GM23338 (cell line): ENCODE measurements around the gene AFF3. TPM values are rescaled to one million over a fixed set of nuclear protein-coding genes. Genes with fewer than 3 reads are reported as not detected.
"Not testable (repeated sequence)": the region's sequence is repeated elsewhere in the genome, so short reads cannot be mapped to it uniquely, and the experiment has no call there.

Source experiments
- ATAC-seq: fragments of 200-7000 bp; cut with Tn5 transposase; 3 replicates; pipeline ENCODE4 v1.9.1; 2020
- DNase-seq: peaks from one replicate; pipeline ENCODE4 v3.0.0-alpha.2; 2015; ENCODE audit warnings: low spot score
- H2AFZ ChIP-seq: fragments of 200-600 bp; sonication (generic); 2 replicates; pipeline ENCODE4 v1.8.0; 2016; ENCODE audit warnings: antibody characterized with exemption, mild to moderate bottlenecking, moderate library complexity
- H3F3A ChIP-seq: fragments of 200-600 bp; sonication (generic); replicated peaks from 2 replicates; pipeline ENCODE4 v1.8.0; 2017; ENCODE audit warnings: antibody characterized with exemption, mixed run types, low read depth
- H3K27ac ChIP-seq: fragments of 200-600 bp; sonication (generic); 2 replicates; pipeline ENCODE4 v1.6.1; 2016; ENCODE audit warnings: low read depth
- H3K27me3 ChIP-seq: fragments of 200-600 bp; sonication (generic); 2 replicates; pipeline ENCODE4 v1.8.0; 2016; ENCODE audit warnings: mild to moderate bottlenecking, mixed run types, moderate library complexity; ENCODE audit not compliant: insufficient read depth
- H3K36me3 ChIP-seq: fragments of 200-600 bp; sonication (generic); 2 replicates; pipeline ENCODE4 v1.8.0; 2016; ENCODE audit warnings: mild to moderate bottlenecking; ENCODE audit not compliant: insufficient read depth
- H3K4me1 ChIP-seq: fragments of 200-600 bp; sonication (generic); 2 replicates; pipeline ENCODE4 v1.8.0; 2016; ENCODE audit warnings: mild to moderate bottlenecking, moderate library complexity; ENCODE audit not compliant: insufficient read depth
- H3K4me2 ChIP-seq: fragments of 200-600 bp; sonication (generic); 2 replicates; pipeline ENCODE4 v1.7.1; 2017; ENCODE audit warnings: mixed run types
- H3K4me3 ChIP-seq: fragments of 200-600 bp; sonication (generic); 2 replicates; pipeline ENCODE4 v1.6.1; 2016; ENCODE audit warnings: mixed run types
- H3K79me2 ChIP-seq: fragments of 200-600 bp; sonication (generic); replicated peaks from 2 replicates; pipeline ENCODE4 v1.8.0; 2017; ENCODE audit warnings: mild to moderate bottlenecking; ENCODE audit not compliant: insufficient read depth
- H3K9me2 ChIP-seq: fragments of 200-600 bp; sonication (generic); 2 replicates; pipeline ENCODE4 v1.8.0; 2017; ENCODE audit not compliant: insufficient read depth
- H4K20me1 ChIP-seq: fragments of 200-600 bp; sonication (generic); replicated peaks from 2 replicates; pipeline ENCODE4 v1.8.0; 2017; ENCODE audit warnings: mild to moderate bottlenecking; ENCODE audit not compliant: insufficient read depth
- H3K27ac Mint-ChIP-seq: 2 replicates; pipeline ENCODE4 v1.8.0; 2020; ENCODE audit warnings: inconsistent platforms, mild to moderate bottlenecking, moderate library complexity, mixed read lengths
- H3K27me3 Mint-ChIP-seq: 3 replicates; pipeline ENCODE4 v1.8.0; 2022; ENCODE audit warnings: low read depth, mild to moderate bottlenecking, moderate library complexity, mixed read lengths, inconsistent platforms; ENCODE audit not compliant: insufficient read depth, poor library complexity
- H3K36me3 Mint-ChIP-seq: 3 replicates; pipeline ENCODE4 v1.8.0; 2021; ENCODE audit warnings: low read depth, mild to moderate bottlenecking, inconsistent platforms, moderate library complexity, mixed read lengths
- H3K4me1 Mint-ChIP-seq: 3 replicates; pipeline ENCODE4 v1.8.0; 2020; ENCODE audit warnings: mild to moderate bottlenecking, inconsistent platforms, mixed read lengths
- H3K4me3 Mint-ChIP-seq: 3 replicates; pipeline ENCODE4 v1.8.0; 2021; ENCODE audit warnings: moderate library complexity, mild to moderate bottlenecking, inconsistent platforms, mixed read lengths
- H3K9me3 Mint-ChIP-seq: 3 replicates; pipeline ENCODE4 v1.8.0; 2020; ENCODE audit warnings: moderate library complexity, mild to moderate bottlenecking, inconsistent platforms, mixed read lengths
- polyA plus RNA-seq: library from polyadenylated mRNA; unstranded; fragments of >200 nt; fragmentation: Nextera tagmentation; extraction: Ambion mirVana; gene quantifications from 2 replicates; pipeline ENCODE4 v1.2.1, GENCODE V29; 2016
- total RNA-seq: library from RNA; depleted of rRNA; stranded (reverse); fragments of >200 nt; shearing (Covaris generic); gene quantifications from 2 replicates; pipeline ENCODE4 v1.2.3, GENCODE V29; 2014

Gene AFF3
- total and polyA plus RNA-seq, 2 experiments from 2014 or later: 0.73 to 1.4 TPM

DNA sequence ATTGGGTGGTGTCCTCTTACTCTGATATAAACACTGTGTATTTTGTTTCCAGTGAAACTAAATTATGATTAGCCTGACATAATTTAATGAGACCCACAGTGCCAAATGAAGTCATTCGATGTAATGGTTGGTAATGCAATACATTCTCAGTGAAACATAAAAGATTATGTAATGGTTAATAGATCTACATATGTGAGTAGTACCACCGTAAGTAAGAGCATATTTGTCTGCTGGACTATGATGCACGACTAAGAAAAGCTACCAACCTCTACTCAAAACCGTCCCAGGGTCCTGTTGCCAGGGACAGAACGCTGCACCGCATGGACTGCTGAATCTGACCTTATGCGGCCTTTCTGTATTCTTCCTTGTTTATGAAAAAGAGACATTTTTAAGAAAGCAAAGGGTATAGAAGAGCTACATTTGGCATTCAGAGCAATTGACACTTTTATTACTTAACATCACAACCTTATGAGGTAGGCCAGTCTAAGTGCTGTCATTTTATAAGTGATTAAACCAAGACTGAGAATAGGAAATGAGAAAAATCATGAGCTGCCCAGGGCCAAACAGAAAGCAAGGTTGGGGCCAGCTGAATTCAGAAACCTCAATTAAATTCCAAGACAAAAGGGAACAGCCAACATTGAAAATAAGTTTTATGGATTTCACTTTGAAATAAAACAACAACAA, 44.6 kb downstream of the AFF3 start:
- H3K36me3 ChIP-seq, H3K9me3 Mint-ChIP-seq, H3K79me2 ChIP-seq, H3K4me2 ChIP-seq, H3K36me3 Mint-ChIP-seq, DNase-seq, H3K4me1 ChIP-seq, H2AFZ ChIP-seq, H3K9me2 ChIP-seq, H3K4me3 ChIP-seq, ATAC-seq, H3K27ac ChIP-seq, H3K4me1 Mint-ChIP-seq, H3F3A ChIP-seq, H3K27me3 Mint-ChIP-seq, H3K27ac Mint-ChIP-seq, H4K20me1 ChIP-seq, H3K4me3 Mint-ChIP-seq: not testable (repeated sequence)
- peaks cover 18% of the 10 kb centered on the region for H3K27me3 ChIP-seq

DNA sequence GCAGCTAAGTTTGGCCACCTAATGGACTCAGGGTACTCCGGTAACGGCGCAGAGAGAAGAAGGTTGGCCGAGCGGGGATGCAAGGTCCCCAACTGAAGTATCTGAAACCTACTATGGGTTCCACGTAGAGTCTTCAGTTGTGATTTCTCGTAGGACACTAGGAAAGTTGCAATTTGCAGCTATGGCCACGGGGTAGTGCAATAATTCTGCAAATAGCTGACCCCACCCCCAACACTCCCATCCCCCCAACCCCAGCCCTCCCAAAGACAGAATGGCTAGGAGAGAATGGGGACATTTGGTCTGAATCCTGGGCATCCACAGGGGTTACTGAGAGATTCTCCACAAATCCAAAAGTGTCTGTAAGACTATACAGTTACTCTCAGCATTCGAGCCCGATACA, 46.5 kb downstream of the AFF3 start:
- not testable (repeated sequence) for H3K36me3 ChIP-seq, H3F3A ChIP-seq, H3K36me3 Mint-ChIP-seq, H3K4me3 Mint-ChIP-seq, DNase-seq, H3K4me1 ChIP-seq, H3K4me1 Mint-ChIP-seq, H3K27ac Mint-ChIP-seq, H3K4me2 ChIP-seq, H3K27me3 Mint-ChIP-seq, H3K27me3 ChIP-seq, H3K27ac ChIP-seq, H4K20me1 ChIP-seq, H3K79me2 ChIP-seq, H3K4me3 ChIP-seq, H2AFZ ChIP-seq, H3K9me2 ChIP-seq, H3K9me3 Mint-ChIP-seq
- peak; percentile 62; the same call in 2 of the 3 replicates for ATAC-seq

DNA sequence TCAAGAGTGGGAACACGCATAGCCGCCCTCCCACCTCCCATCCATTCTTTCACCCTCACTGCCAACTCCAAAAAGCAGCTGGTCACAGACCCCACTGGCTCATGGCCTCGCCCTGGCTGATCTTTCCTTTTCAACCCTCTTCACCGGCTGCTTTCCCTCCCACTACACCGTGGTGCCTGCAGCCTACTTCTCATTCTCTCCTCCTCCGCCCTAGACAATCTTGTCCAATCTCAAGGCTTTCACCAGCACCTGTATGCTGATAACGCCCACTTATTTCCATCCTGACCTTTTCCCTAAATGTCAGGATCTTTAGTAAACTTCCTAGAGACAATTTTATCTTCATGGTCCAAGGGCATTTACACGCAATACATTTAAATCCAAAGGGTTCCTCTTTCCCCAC, 50.6 kb downstream of the AFF3 start:
- not testable (repeated sequence) for ATAC-seq, H3K4me3 Mint-ChIP-seq, H3F3A ChIP-seq, H3K9me2 ChIP-seq, H3K4me3 ChIP-seq, H3K36me3 Mint-ChIP-seq, DNase-seq, H3K9me3 Mint-ChIP-seq, H3K27ac ChIP-seq, H2AFZ ChIP-seq, H3K4me1 ChIP-seq, H3K27me3 ChIP-seq, H3K4me1 Mint-ChIP-seq, H4K20me1 ChIP-seq, H3K4me2 ChIP-seq, H3K79me2 ChIP-seq, H3K27me3 Mint-ChIP-seq, H3K36me3 ChIP-seq, H3K27ac Mint-ChIP-seq

DNA sequence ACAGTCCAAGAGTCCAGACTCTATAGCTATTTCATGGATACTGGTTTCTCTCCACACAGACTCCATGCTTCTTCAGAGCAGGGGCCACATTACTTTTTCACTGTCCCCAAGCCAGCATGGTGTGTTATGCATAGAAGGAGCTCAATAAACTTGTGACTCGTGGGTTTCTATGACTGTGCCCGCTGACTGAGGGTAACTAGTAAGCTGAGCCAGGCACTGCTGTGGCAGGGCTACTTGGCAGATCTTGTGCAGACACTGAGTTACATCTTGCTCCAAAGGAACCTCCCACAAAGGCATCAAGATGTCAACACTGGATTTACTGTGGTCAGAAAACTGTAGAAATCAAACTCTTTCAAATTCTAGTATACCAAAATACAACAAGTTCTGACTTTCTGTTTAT, 56.6 kb downstream of the AFF3 start:
- not testable (repeated sequence) for H3F3A ChIP-seq, H3K4me2 ChIP-seq, H3K9me3 Mint-ChIP-seq, H3K9me2 ChIP-seq, ATAC-seq, H3K4me1 Mint-ChIP-seq, DNase-seq, H3K4me3 Mint-ChIP-seq, H3K4me1 ChIP-seq, H3K27ac Mint-ChIP-seq, H3K27me3 Mint-ChIP-seq, H3K27ac ChIP-seq, H4K20me1 ChIP-seq, H3K27me3 ChIP-seq, H3K36me3 ChIP-seq, H2AFZ ChIP-seq, H3K36me3 Mint-ChIP-seq, H3K79me2 ChIP-seq, H3K4me3 ChIP-seq

DNA sequence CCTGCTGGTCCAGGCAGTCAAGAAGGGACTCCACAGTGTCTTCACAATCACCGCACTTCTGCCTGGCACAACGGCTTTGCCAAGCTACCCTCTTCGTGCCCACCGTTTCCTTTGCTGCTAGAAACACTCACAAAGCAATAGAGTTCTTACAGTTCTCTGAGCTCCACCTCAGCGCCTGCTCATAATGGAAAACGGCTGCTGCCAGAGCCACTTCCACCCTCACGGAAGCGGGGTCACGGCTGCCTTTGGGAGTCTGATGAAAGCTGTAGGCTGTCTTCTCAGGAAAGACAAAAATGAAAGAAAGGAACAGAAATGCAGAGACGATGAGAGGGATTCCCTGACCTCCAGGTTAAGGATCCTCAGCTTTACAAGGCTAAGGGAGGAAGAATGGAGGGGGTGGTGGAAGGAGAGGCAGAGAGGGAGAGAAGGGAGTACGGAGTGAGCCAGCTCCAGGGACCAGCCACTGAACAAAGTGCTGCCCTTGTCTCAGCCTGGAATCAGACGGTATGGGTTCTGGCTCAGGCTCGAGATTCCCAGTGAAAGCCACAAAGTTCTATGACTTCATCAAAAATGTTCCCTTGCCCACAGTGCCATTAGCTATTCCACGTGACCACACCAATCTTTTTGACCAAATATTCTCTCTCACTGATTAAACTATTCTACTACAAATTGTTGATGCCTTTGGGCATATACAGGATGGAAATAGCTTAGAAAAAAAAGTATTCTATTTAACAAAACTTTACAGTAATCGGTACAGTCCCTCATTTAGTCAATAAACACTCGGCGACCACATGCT, 58.8 kb downstream of the AFF3 start:
- not testable (repeated sequence) for H3K36me3 ChIP-seq, H2AFZ ChIP-seq, H3K27me3 ChIP-seq, ATAC-seq, H3K9me2 ChIP-seq, H3K27me3 Mint-ChIP-seq, H3F3A ChIP-seq, H3K27ac Mint-ChIP-seq, H3K9me3 Mint-ChIP-seq, H3K4me1 Mint-ChIP-seq, H3K79me2 ChIP-seq, H3K4me3 ChIP-seq, H3K4me3 Mint-ChIP-seq, H3K36me3 Mint-ChIP-seq, DNase-seq, H4K20me1 ChIP-seq, H3K27ac ChIP-seq, H3K4me1 ChIP-seq, H3K4me2 ChIP-seq

DNA sequence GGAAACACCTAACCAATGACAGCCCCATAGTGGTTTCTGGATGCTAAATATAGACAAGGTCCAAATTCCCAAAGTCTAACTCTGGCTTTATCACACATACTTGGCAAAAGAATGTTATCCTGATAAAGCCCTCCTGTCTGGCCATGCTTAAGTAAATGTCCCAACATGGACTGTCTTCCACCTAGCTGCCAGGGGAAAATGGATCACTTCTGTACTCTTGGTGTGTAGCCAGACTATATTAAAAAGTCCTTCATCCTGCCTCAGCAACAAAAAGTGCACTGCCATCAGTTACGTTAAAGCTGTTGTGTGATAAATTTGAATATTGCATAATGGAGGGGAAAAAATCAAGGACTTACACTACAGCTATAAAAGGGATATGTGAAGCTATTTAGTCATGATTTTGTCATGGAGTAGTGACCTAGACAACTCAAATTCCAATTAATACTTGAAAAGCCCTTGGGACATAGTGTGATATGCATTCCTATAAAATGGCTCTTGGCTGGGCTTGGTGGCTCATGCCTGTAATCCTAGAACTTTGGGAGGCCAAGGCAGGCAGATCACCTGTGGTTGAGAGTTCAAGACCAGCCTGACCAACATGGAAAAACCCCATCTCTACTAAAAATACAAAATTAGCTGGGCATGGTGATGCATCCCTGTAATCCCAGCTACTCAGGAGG, 60.0 kb downstream of the AFF3 start:
- H4K20me1 ChIP-seq, H3K79me2 ChIP-seq, H3K4me3 ChIP-seq, H3K27me3 ChIP-seq, H3K4me2 ChIP-seq, H3F3A ChIP-seq, H3K9me3 Mint-ChIP-seq, H3K36me3 ChIP-seq, DNase-seq, H3K4me1 Mint-ChIP-seq, H3K27ac ChIP-seq, H2AFZ ChIP-seq, H3K27ac Mint-ChIP-seq, H3K27me3 Mint-ChIP-seq, H3K9me2 ChIP-seq, H3K36me3 Mint-ChIP-seq, H3K4me3 Mint-ChIP-seq, H3K4me1 ChIP-seq, ATAC-seq: not testable (repeated sequence)
